Esophagus muscularis mucosa (tissue), 4 donors: ENCODE results near the gene GMEB2. TPM values are rescaled to one million over a fixed set of nuclear protein-coding genes. Genes with fewer than 3 reads are reported as not detected.
"Not testable (repeated sequence)": the region's sequence is repeated elsewhere in the genome, so short reads cannot be mapped to it uniquely, and the experiment has no call there.

Source experiments
- DNase-seq: peaks from one replicate; pipeline ENCODE4 v3.0.0-alpha.2; 2017; ENCODE audit errors: extremely low spot score
- H3K27ac ChIP-seq, 4 donors: fragments of 200-600 bp; sonication (generic); replicated peaks in 1 of 4; 1 replicate in 3 of 4; 2 replicates in 1 of 4; pipeline ENCODE4 v1.5.1; 2016 to 2019; ENCODE audit warnings: mild to moderate bottlenecking in 1 of 4
- H3K27me3 ChIP-seq, 4 donors: fragments of 200-600 bp; sonication (generic); one replicate each; pipeline versions ENCODE4 v1.5.1 to v1.6.0; 2016 to 2019
- H3K36me3 ChIP-seq, 4 donors: fragments of 200-600 bp; sonication (generic); one replicate each; pipeline ENCODE4 v1.5.1; 2016 to 2019
- H3K4me1 ChIP-seq, 4 donors: fragments of 200-600 bp; sonication (generic); one replicate each; pipeline ENCODE4 v1.5.1; 2016 to 2019
- H3K4me3 ChIP-seq, 4 donors: fragments of 200-600 bp; sonication (generic); 1 replicate in 2 of 4; 2 replicates in 2 of 4; pipeline ENCODE4 v1.5.1; 2016 to 2019; ENCODE audit warnings: mild to moderate bottlenecking in 4 of 4, moderate library complexity in 1 of 4
- H3K9me3 ChIP-seq, 4 donors: fragments of 200-600 bp; sonication (generic); 1 replicate in 3 of 4; 2 replicates in 1 of 4; pipeline ENCODE4 v1.5.1; 2016 to 2019
- CTCF ChIP-seq, 3 experiments: fragments of 200-600 bp in 2 of 3; fragments of 450-650 bp in 1 of 3; sonication (generic) in 2 of 3; IDR thresholded peaks; one replicate each; pipeline ENCODE4 v1.5.1; 2017 to 2019; ENCODE audit warnings: antibody characterized with exemption in 3 of 3, mild to moderate bottlenecking in 2 of 3, moderate library complexity in 1 of 3
- EP300 ChIP-seq: sonication (generic); formaldehyde crosslinking; IDR thresholded peaks from one replicate; pipeline ENCODE4 v1.6.1; 2017; ENCODE audit warnings: antibody characterized with exemption
- POLR2A ChIP-seq: fragments of 450-650 bp; IDR thresholded peaks from one replicate; pipeline ENCODE4 v1.6.1; 2017; ENCODE audit warnings: antibody characterized with exemption, moderate library complexity, mild to moderate bottlenecking, low read depth
- POLR2AphosphoS5 ChIP-seq, 2 donors: sonication (generic); formaldehyde crosslinking; IDR thresholded peaks; one replicate each; pipeline ENCODE4 v1.6.1; 2017; ENCODE audit warnings: antibody characterized with exemption in 2 of 2
- WGBS: methylation state at CpG from one replicate; pipeline ENCODE4 v1.1.5; 2018; 5-methylcytosine and 5-hydroxymethylcytosine counted together
- intact Hi-C: fragments of 100-400 bp; cut with DNase I; formaldehyde crosslinking; loops from one replicate; pipeline ENCODE4 v1.15.1; 2023
- total RNA-seq, 4 donors: library from RNA; depleted of rRNA; stranded (reverse); fragments of >200 nt; gene quantifications; one replicate each; pipeline versions ENCODE4 v1.1.0 to v1.2.1, GENCODE V29; 2016

Gene GMEB2
- total RNA-seq, 4 donors from 2014 or later: 11.1 to 19.1 (median 14.0) TPM

GRCh38 chr20:63653974-63654668 is 27.2 kb upstream of the GMEB2 start:
- no peak for DNase-seq
- H3K4me3 ChIP-seq: peak overlapping the region; percentile 61 to 77 (median 69)
- TF ChIP-seq POLR2AphosphoS5 (IDR thresholded peaks at IDR 0.05): no peak
- TF ChIP-seq CTCF (IDR thresholded peaks at IDR 0.05): no peak
- no peak for TF ChIP-seq EP300
- no peak for TF ChIP-seq POLR2A
- intact Hi-C loops: loop anchor here (10.0 kb wide), 1 partner anchor 119 kb away; the partner anchor contains the start of gene PTK6
- peaks cover 34 to 53% (median 51%) of the 10 kb centered on the region in 4 donors for H3K4me1 ChIP-seq
- 37% methylated on average over 11 of the region's 15 CpGs for WGBS
- no peaks in the 10 kb centered on the region for H3K36me3 ChIP-seq
- H3K27ac ChIP-seq: peak overlapping the region; percentile 62 to 80 (median 78)
- H3K27me3 ChIP-seq: peaks cover 0 to 11% (median 0%) of the 10 kb centered on the region in 4 donors
- H3K9me3 ChIP-seq: no peaks in the 10 kb centered on the region

GRCh38 chr20:63653041-63653973 is 26.4 kb upstream of the GMEB2 start, which contains the start of gene STMN3:
Gene STMN3, minus strand, starts transcription at chr20:63653424. Its CDS starts 79 bp downstream, at chr20:63653345.
- H3K4me1 ChIP-seq: peaks cover 30 to 48% (median 46%) of the 10 kb centered on the region in 4 donors
- 0% methylated on average over 30 of the region's 73 CpGs for WGBS
- DNase-seq: peak; percentile 95
- H3K27ac ChIP-seq: peak within 1 kb of the TSS; percentile 62 to 80 (median 78)
- TF ChIP-seq CTCF (IDR thresholded peaks at IDR 0.05) (no peak), POLR2AphosphoS5 (IDR thresholded peaks at IDR 0.05) (peak; percentile 70 to 75)
- intact Hi-C loops: loop anchor here (10.0 kb wide), 1 partner anchor 119 kb away; the partner anchor contains the start of gene PTK6
- peak within 1 kb of the TSS; percentile 61 to 77 (median 69) for H3K4me3 ChIP-seq
- no peaks in the 10 kb centered on the region for H3K9me3 ChIP-seq
- H3K27me3 ChIP-seq: peaks cover 0 to 11% (median 0%) of the 10 kb centered on the region in 4 donors
- peaks cover 0 to 3% (median 0%) of the 10 kb centered on the region in 4 donors for H3K36me3 ChIP-seq

- Histone ChIP-seq H3K4me3 (peak overlapping the region; percentile 61 to 77 (median 69)), H3K27me3 (peaks cover 0 to 11% (median 0%) of the 10 kb centered on the region in 4 donors), H3K4me1 (peaks cover 24 to 40% (median 39%) of the 10 kb centered on the region in 4 donors), H3K36me3 (peaks cover 0 to 3% (median 0%) of the 10 kb centered on the region in 4 donors), H3K9me3 (no peaks in the 10 kb centered on the region), H3K27ac (peak overlapping the region; percentile 62 to 80 (median 71))
- no peak for DNase-seq
- WGBS: 0% methylated on average over 5 of the region's 91 CpGs
- TF ChIP-seq POLR2AphosphoS5 (IDR thresholded peaks at IDR 0.05): no peak
- TF ChIP-seq EP300: no peak
- TF ChIP-seq POLR2A: no peak
- TF ChIP-seq CTCF (IDR thresholded peaks at IDR 0.05): no peak
- intact Hi-C loops: loop anchor here (10.0 kb wide), 1 partner anchor 118 kb away; the partner anchor contains the start of gene PTK6
These were observed 25.5 kb upstream of the GMEB2 start for GRCh38 chr20:63652192-63652980.

- TF ChIP-seq POLR2A (no peak), EP300 (no peak)
- H3K4me3 ChIP-seq: peak overlapping the region; percentile 61 to 77 (median 69)
- H3K36me3 ChIP-seq: peaks cover 0 to 3% (median 0%) of the 10 kb centered on the region in 4 donors
- H3K4me1 ChIP-seq: peaks cover 19 to 35% (median 34%) of the 10 kb centered on the region in 4 donors
- DNase-seq: no peak
- intact Hi-C loops: loop anchor here (10.0 kb wide), 1 partner anchor 117 kb away; the partner anchor contains the start of gene PTK6
- H3K27me3 ChIP-seq: peaks cover 0 to 11% (median 0%) of the 10 kb centered on the region in 4 donors
- 56% methylated on average over 3 of the region's 11 CpGs for WGBS
- peak overlapping the region in 3 of 4 donors; percentile 48 to 80 (median 77) for H3K27ac ChIP-seq
- H3K9me3 ChIP-seq: no peaks in the 10 kb centered on the region
These were observed 25.0 kb upstream of the GMEB2 start for GRCh38 chr20:63651942-63652191.

GRCh38 chr20:63650486-63650885 is 23.6 kb upstream of the GMEB2 start:
- not testable (repeated sequence) for H3K27ac ChIP-seq, DNase-seq, H3K9me3 ChIP-seq, H3K4me3 ChIP-seq, H3K36me3 ChIP-seq
- Histone ChIP-seq H3K27me3 (peaks cover 0 to 11% (median 0%) of the 10 kb centered on the region in 4 donors), H3K4me1 (peaks cover 18 to 33% (median 31%) of the 10 kb centered on the region in 4 donors)
- intact Hi-C loops: loop anchor here (10.0 kb wide), 1 partner anchor 116 kb away; the partner anchor contains the start of gene PTK6
- WGBS: 80% methylated on average over 1 of the region's 25 CpGs
